Islet of Langerhans (tissue), 1 donor: ENCODE results near the gene SECTM1.
"Not testable (repeated sequence)": the region's sequence is repeated elsewhere in the genome, so short reads cannot be mapped to it uniquely, and the experiment has no call there.

Experiments used
- FAIRE-seq: peaks from one replicate; lab custom pipeline; 2011; peaks lifted over from hg19 to GRCh38; lab: Jason Lieb, UNC

SECTM1 gene

DNA sequence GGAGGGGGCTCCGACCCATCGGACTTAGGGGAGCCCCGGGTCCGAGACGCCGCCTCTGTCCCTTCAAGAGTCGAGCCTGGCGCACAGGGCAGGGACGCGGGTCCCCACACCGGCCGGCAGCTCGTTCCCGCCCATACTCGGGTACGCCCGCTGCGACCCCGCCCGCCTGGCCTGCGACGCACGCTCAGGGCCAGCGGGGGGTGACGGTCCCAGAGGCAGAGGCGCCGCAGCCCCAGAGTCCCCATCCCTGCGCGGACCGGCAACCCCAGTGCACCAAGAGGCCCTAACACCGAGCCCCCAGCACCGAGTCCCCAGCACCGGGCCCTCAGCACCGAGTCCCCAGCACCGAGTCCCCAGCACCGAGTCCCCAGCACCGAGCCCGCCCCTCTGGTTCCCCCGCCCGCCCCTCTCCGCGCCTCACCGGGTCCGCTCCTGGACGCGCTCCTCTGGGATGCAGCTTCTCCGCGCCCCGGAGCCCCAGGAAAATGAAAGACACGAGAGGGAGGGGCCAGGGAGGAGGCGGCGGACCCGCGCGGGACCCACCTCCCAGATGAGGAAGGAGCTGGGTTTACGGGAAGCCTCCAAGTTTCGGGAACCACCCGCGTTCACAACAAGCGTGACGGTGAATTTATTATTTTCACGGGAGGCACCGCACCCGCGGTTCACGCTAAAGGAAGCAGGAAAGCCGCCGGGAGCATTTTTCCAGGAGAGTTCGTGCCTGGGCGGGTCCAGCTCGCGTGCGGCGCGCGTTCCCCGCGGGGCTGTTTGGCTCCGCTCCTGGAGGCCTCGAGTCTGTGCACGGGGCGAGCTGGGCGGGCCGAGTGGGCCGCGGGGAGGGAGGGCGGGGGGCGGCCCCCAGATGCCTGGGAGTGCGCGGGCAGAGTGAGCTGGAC is at the start of gene SECTM1:
Gene SECTM1 (minus strand): TSS at position 488 of the 893 bp plus-strand sequence. CDS start 6,526 bp downstream, outside the sequence.
- FAIRE-seq: no peak

DNA sequence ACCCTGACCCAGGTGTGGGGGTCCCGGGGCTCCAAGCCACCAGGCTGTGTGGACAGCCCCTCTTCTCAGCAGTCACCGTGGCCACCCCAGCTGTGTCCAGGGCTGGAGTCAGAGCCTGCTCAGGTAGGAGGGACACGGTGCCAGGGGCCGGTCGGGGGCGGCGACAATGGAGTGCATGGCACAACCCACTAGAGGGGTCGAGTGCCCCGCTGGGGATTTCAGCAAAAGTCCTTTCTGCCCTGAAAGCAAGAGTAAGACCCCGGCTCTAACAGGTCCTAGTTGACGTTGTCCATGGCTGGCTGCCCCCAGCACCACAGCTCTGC is 49.3 kb upstream of the SECTM1 start:
- no peak for FAIRE-seq

DNA sequence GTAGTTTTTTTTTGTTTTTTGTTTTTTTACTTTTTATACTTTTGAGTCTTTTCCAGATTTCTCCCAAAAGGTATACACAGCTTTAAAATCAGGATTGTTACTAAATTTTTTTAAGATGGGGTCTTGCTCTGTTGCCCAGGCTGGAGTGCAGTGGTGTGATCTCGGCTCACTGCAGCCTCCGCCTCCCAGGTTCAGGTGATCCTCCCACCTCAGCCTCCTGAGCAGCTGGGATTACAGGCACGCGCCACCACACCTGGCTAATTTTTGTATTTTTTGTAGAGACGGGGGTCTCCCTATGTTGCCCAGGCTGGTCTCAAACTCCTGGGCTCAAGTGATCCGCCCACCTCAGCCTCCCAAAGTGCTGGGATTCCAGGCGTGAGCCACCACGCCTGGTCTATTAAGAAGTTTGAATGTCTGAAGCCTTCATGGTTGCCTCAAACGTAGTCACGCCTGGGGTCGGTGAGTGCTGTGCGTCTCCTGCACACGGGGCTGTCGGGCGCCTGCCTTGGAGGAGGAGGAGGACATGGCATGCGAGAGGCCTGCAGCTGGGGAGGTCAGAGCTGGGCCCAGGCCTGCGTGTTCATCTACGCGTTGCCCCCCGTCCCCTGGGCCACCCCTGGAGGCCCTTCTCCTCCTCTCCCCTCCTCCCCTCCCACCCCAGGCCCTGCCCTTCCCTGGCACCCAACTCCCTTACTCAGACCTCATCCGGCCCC is 48.8 kb upstream of the SECTM1 start:
- FAIRE-seq: not testable (repeated sequence)

DNA sequence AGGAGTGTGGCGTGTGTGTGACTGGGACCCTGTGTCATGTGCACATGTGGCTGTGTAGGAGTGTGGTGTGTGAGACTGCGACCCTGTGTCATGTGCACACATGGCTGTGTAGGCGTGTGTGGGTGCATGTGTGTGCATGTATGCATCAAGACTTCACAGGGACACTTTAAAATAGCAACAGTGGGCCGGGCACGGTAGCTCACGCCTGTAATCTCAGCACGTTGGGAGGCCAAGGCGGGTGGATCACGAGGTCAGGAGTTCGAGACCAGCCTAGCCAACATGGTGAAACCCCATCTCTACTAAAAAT is 48.1 kb upstream of the SECTM1 start:
- not testable (repeated sequence) for FAIRE-seq

DNA sequence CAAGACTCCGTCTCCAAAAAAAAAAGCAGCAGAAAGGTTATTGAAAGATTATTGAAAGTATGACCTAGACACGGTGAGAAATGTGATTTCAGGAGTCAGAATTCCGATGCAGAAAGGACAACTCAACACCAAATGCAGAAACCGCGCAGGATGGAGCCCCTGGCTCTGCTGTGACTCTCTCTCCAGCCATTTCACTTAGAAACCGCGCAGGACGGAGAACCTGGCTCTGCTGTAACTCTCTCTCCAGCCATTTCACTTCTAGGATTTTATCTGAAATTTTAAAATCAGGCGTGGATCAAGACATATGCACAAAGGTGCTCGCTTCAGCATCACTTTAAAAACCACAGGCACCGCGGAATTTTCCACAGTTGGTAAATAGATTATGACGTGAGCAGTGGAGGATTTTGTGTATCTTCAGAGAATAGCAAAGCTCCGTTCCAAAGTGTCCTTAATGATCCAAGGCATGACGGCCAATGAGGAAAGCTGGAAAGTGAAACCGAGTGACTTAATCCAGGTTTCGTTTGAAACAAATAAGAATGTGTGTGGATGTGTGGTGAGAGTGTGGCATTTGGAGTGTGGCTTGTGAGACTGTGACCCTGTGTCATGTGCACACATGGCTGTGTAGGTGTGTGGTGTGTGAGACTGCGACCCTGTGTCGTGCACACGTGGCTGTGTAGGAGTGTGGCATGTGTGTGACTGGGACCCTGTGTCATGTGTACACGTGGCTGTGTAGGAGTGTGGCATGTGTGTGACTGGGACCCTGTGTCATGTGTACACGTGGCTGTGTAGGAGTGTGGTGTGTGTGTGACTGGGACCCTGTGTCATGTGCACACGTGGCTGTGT is 47.5 kb upstream of the SECTM1 start:
- FAIRE-seq: no peak

DNA sequence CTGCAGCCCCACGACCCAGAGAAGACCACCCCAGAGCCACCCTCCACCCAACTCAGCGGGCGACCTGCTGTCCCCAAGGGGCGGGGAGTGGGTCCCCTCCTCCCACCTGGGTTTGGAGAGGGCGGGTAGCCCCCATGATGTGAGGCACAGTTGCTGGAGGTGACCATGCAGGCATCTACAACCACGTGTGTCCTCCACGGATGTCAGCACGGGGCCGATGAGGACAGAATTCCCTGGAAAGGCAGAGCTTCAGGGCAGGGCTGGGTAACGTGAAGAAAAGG is 45.1 kb upstream of the SECTM1 start:
- FAIRE-seq: no peak

DNA sequence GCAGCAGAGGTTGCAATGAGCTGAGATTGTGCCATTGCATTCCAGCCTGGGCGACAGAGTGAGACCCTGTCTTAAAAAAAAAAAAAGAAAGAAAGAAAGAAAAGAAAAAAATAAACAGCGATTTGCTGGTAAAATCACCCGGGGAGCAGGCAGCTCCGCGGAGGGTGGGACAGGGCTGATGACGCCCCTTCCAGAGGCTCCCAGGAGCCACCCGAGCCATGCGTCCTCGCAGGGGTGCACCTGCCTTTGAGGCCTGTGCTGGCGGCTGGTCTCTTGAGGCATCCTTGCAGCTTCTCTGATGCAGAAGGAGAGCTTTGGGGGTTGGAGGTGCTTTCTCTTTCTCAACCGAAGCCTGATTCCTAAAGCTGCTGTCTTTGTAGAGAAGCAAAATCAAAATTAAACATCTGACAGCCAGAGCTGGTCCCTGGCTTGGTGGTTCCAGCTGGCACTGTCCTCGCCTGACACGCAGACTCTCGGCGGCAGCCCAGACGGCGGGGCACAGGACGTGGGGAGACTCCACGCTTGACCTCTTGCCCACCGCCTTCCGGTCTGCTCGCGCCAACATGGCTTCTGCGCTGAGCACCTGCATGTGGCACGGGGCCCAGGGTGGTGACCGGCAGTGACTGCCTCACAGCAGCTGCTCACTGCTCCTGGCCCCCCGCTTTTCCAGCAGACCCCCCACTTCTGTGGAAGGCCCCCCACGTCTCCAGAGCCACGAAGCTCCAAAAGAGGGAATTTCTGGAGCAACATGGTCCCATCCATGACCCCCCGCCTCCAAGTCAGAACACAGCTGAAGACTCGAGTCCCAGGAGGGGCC is 44.6 kb upstream of the SECTM1 start:
- no peak for FAIRE-seq

DNA sequence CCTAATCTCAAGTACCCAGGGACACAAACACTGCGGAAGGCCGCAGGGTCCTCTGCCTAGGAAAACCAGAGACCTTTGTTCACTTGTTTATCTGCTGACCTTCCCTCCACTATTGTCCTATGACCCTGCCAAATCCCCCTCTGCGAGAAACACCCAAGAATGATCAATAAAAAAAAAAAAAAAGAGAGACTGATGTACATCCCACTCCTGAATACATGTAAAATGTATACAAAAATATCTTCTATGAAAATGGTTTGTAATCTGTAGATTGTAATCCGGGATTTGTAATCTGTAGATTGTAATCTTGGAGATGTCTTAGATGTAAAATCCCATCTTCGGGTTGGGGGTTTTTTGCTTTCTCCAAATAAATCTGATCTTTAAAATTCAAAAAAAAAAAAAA is 43.7 kb upstream of the SECTM1 start:
- FAIRE-seq: not testable (repeated sequence)

DNA sequence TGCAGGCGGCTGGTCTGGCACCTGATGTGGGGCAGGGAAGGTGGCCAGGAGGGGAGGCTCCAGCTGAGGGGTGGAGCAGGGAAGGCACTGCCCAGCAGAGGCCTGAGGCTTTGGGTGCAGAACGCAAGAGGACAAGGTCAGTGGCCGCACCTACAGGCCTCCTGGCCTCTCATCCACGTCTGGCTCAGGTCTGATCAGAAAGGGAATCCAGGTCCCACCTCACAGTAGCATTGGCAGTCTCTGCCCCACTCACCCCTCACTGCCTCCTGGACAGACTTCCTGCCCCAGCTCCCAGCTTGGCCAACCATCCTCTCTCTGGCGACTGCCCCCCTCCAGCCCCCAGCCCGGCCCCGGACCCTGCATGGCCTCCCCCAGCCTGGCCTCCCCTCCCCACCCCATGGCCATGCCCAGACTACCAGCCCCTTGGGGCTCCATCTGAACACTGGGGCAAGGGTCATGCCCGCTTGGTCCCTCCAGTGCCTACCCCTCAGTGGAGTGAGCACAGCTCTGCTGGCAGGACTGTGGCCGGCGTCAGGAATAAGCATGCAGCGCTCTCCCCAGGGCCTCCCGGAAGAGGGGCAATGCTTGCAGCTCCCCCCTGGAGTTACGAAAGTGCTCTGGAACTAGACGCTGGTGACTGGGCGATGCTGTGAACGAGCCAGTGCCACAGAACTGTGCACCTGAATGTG is 42.6 kb upstream of the SECTM1 start:
- no peak for FAIRE-seq

DNA sequence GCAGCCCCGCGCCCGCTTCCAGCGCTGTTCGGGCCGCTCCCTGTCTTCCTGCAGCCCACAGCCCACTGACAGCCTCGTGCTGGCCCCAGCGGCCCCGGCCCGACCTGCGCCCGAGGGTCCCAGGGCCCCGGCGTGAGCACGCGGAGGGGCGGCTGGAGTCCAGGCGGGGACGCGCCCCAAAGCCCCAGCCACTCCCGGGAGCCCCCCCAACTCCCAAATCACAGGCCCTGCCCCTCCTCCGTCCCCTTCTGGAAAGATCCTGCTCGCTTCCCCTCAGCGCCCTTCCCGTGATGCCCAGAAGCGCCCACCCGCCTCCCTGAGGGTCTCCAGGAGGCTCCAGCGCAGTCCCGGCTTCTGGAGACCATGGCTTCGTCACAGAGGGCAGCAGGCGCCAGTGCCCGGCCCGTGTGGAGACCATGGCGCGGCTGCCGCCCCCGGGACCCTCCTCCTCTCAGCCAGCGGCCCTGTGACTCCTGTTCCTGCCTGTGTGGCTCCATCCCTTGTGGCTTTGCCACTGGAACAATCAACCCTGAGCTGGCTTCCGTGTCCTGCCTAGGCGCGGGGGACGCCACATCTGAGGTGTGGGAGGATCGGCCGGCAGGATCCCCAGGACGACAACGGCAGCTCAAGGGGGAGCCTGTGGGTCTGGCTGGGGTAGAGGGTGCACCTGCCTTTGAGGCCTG is 41.9 kb upstream of the SECTM1 start:
- no peak for FAIRE-seq

DNA sequence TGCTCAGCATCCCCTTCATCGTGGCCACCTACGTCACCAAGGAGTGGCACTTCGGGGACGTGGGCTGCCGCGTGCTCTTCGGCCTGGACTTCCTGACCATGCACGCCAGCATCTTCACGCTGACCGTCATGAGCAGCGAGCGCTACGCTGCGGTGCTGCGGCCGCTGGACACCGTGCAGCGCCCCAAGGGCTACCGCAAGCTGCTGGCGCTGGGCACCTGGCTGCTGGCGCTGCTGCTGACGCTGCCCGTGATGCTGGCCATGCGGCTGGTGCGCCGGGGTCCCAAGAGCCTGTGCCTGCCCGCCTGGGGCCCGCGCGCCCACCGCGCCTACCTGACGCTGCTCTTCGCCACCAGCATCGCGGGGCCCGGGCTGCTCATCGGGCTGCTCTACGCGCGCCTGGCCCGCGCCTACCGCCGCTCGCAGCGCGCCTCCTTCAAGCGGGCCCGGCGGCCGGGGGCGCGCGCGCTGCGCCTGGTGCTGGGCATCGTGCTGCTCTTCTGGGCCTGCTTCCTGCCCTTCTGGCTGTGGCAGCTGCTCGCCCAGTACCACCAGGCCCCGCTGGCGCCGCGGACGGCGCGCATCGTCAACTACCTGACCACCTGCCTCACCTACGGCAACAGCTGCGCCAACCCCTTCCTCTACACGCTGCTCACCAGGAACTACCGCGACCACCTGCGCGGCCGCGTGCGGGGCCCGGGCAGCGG is 41.2 kb upstream of the SECTM1 start:
- FAIRE-seq: no peak

DNA sequence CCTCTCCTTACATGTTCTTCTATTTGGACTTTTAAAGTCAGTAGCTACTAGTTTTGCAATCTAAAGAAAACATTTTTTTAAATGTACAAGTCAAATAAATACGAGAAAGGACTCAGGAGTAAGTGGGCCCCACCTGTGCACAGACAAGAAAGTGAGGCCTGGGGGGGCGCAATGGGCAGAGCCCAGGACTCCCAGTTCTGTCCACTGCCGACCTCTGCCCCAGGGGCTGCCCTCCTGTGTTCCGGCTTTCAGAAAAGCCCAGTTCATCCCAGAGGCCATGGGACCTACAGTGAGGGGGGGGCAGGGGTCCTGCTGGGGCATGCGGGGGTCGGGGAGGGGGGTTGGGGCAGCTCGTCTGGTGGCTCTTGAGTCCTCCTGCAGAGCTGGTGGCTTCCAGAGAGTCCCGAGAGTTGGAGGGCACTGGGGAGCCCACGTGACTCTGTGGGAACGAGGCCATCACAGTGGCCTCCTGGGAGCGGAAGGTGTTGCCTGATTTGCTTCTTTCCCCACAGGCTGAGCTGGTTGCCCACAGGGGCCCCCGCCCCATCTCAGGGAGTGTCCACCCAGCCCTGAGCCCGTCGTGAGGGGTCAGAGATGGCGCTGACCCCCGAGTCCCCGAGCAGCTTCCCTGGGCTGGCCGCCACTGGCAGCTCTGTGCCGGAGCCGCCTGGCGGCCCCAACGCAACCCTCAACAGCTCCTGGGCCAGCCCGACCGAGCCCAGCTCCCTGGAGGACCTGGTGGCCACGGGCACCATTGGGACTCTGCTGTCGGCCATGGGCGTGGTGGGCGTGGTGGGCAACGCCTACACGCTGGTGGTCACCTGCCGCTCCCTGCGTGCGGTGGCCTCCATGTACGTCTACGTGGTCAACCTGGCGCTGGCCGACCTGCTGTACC is 40.4 kb upstream of the SECTM1 start:
- no peak for FAIRE-seq

DNA sequence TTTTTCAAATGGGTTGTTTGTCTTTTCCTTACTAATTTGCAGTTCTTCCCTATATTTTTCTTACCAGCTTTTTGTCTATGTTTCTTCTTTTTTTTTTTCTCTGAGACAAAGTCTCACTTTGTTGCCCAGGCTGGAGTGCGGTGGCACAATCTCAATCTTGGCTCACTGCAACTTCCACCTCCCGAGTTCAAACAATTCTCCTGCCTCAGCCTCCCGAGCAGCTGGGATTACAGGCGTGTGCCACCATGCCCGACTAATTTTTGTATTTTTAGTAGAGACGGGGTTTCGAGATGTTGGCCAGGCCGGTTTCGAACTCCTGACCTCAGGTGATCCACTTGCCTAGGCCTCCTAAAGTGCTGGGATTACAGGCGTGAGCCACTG is 39.5 kb upstream of the SECTM1 start:
- FAIRE-seq: not testable (repeated sequence)

DNA sequence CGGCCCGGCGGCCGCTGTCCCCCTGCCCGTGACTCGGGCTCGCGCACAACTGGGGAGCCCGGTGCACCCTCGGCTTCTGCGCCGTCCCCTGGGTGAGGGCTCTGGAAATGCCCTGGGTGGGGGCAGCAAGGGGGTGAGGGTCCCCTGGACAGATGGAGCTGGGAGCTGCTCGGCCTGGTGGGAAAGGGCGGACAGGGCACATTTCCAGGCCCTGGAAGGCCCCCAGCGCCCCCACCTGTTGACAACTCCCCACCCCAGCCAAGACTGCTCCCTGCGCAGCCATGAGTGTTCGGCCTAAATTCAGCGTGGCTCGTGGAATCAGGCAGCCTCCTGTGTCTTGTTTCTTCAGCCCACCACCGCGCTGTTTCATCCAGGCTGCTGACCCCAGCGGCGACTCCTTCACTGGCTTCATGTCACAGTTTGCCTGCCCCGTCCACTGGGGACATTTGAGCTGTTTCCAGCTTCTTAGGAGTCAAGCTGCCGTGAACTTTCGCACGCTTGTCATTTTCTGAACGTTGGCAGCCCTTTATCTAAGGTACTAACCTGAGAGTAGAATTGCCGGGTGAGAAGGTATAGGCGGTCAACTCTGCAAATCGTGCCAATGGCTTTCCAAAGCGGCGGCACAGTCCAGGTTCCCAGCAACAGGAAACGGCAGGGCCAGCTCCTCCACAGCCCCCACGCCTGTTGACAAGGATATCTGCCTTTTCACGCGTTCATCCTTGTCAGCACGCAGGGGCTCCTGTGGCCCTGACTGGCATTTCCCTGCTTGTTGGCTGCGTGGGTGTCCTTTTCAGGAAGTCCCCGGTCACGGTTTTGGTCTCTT is 38.9 kb upstream of the SECTM1 start:
- no peak for FAIRE-seq

DNA sequence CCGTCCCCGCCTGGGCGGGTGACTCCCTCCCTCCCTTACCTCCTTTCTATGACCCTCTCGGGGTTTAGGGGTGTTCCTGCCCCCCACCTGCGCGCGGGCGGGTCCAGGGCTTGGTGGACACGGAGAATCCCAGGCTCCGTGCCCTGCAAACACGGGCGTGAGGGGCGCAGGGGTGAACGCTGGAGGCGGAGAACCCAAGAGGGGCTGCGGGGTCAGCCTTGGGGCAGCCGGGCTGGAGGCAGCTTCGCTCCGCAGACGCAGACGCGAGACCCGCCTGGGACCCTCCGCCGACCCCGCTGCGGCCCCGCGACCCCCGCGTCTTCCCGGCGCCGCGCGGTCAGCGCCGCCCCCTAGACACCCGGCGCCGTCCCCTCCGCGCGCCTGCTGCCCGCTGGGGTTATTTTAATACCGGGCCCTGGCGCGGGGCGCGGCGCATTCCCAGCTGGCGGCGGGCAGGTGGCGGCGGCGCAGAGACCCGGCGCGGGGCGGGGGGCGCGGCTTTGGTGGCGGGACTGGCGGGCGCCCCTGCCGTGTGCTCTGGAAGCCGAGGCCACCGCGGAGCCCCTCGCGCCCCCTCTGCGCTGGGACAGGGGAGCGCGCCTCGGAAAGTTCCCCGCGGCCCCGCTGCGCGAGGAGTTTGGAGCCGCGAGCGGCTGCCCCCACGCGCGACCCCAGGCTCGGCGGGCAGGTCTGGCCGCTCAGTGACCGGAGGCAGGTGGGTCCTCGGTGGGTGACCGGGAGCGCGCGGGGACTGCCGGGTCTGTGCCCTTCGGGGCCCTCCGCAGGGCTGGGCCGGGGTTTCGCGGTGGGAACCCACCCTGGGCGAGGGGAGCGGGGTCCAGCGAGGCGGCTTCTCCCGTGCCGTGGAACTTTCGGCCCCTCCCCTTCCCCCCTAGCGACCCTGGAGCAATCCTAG is 38.0 kb upstream of the SECTM1 start, which contains the start of gene UTS2R:
Gene UTS2R (plus strand): TSS at position 433 of the 916 bp plus-strand sequence. CDS start 2,560 bp downstream, outside the sequence.
- no peak for FAIRE-seq

DNA sequence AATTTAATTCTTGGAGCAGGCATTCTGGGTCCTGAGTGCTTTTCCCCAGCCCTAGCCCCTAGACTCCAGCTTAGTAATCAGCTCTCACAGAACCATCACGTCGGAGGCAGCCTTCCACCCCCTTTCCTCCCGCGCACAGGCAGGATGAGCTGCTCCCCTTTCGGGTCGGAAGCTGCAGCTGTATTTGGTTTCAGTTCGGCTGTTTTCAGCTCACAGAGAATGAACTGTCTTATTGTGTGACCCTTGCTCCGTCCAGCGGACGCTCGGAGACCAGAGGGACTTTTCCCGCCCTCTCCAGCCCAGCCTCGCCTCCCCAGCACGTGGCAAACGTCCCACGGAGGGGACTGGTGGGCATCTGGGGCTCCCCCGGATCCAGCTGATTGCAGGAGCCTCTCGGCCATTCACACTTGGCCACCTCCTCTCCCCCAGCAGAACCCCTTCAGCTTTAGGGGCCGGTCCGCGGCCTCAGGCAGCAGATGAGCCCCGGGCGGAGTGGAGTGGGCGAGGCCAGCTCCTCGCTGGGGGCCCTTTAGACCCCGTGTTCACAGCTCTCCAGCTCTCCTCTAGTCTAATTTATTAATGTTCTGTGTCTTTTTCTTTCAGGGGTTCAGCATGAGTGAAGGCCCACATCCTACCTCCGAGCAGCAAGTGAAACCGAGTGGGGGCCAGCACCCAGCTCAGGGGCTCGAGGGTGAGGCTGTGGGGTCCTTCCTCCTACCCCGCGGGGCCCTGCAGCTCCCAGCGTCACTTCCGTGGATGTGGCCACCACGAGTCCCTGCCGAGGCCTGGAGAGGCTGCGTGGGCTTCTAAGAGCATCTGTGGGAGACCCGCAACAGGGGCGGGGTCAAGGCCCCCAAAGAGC is 37.1 kb upstream of the SECTM1 start:
- FAIRE-seq: no peak
